HG02678 (cell line): Measurements from ENCODE around the gene GRID2IP.
"Not testable (repeated sequence)": the region's sequence is repeated elsewhere in the genome, so short reads cannot be mapped to it uniquely, and the experiment has no call there.

Experiments used
- ATAC-seq: cut with Tn5 transposase; IDR thresholded peaks from one replicate; pipeline ENCODE4 v1.9.1; 2021; ENCODE audit warnings: mild to moderate bottlenecking, moderate library complexity; ENCODE audit not compliant: unreplicated experiment

The GRID2IP gene

GRCh38 chr7:6495597-6496262 is 55.5 kb downstream of the GRID2IP start:
- ATAC-seq: no peak

GRCh38 chr7:6494365-6494764 is 56.9 kb downstream of the GRID2IP start:
- no peak for ATAC-seq

GRCh38 chr7:6491194-6491593 is 60.1 kb downstream of the GRID2IP start:
- no peak for ATAC-seq

- ATAC-seq: no peak
These were observed 61.6 kb downstream of the GRID2IP start for GRCh38 chr7:6489612-6490011.

GRCh38 chr7:6487184-6487545 is 64.1 kb downstream of the GRID2IP start:
- no peak for ATAC-seq

- ATAC-seq: no peak
These were observed 64.7 kb downstream of the GRID2IP start for GRCh38 chr7:6486438-6487183.

- ATAC-seq: no peak
These were observed 68.5 kb downstream of the GRID2IP start for GRCh38 chr7:6482743-6483119.

- ATAC-seq: no peak
These were observed 69.0 kb downstream of the GRID2IP start for GRCh38 chr7:6482307-6482706.

GRCh38 chr7:6481445-6481844 is 69.8 kb downstream of the GRID2IP start:
- no peak for ATAC-seq

- ATAC-seq: no peak
These were observed 71.0 kb downstream of the GRID2IP start for GRCh38 chr7:6480323-6480660.

- ATAC-seq: no peak
These were observed 72.2 kb downstream of the GRID2IP start for GRCh38 chr7:6479067-6479466.

- no peak for ATAC-seq
These were observed 73.1 kb downstream of the GRID2IP start for GRCh38 chr7:6478186-6478585.

GRCh38 chr7:6477318-6477660 is 74.0 kb downstream of the GRID2IP start:
- no peak for ATAC-seq

- ATAC-seq: no peak
These were observed 74.5 kb downstream of the GRID2IP start for GRCh38 chr7:6476596-6477317.

GRCh38 chr7:6475433-6476186 is 75.7 kb downstream of the GRID2IP start:
- ATAC-seq: no peak

GRCh38 chr7:6465862-6466261 is 85.4 kb downstream of the GRID2IP start:
- ATAC-seq: no peak

- ATAC-seq: not testable (repeated sequence)
These were observed 87.7 kb downstream of the GRID2IP start for GRCh38 chr7:6463609-6464008.

GRCh38 chr7:6461946-6462550 is 89.2 kb downstream of the GRID2IP start:
- no peak for ATAC-seq

- no peak for ATAC-seq
These were observed 90.2 kb downstream of the GRID2IP start for GRCh38 chr7:6460990-6461584.

GRCh38 chr7:6460303-6460702 is 91.0 kb downstream of the GRID2IP start:
- ATAC-seq: no peak

GRCh38 chr7:6458676-6459075 is 92.6 kb downstream of the GRID2IP start:
- not testable (repeated sequence) for ATAC-seq
